DND-41 (cell line): ENCODE results near the gene ARSG.
"Not testable (repeated sequence)": the region's sequence is repeated elsewhere in the genome, so short reads cannot be mapped to it uniquely, and the experiment has no call there.

ENCODE experiments used
- EZH2 ChIP-seq: IDR thresholded peaks from 3 replicates; pipeline ENCODE4 v1.6.1; 2012; ENCODE audit warnings: borderline replicate concordance, low read depth, mild to moderate bottlenecking, moderate library complexity, low read length, inconsistent platforms; ENCODE audit not compliant: severe bottlenecking
- TF ChIP-seq, protein P1 (sequence below): IDR thresholded peaks from 2 replicates; pipeline ENCODE4 v1.5.1; 2012; ENCODE audit warnings: borderline replicate concordance, low read length, moderate library complexity, mild to moderate bottlenecking; ENCODE audit not compliant: poor library complexity, severe bottlenecking; ENCODE audit errors: extremely low read depth

DNA sequence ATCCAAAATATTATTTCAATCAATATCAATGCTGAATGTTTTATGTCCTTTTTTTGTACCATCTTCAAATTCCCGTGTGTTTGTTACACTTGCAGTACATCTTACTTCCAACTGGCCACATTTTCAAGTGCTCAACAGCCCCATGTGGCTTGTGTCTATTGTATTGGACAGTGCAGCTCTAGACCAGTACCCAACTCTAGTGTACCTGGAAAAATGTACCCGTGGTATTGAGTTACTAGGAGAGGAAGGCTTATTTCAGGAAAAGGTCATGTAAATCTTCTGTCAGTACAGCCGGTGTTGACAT is 31.7 kb upstream of the ARSG start:
- TF ChIP-seq, protein P1, sequence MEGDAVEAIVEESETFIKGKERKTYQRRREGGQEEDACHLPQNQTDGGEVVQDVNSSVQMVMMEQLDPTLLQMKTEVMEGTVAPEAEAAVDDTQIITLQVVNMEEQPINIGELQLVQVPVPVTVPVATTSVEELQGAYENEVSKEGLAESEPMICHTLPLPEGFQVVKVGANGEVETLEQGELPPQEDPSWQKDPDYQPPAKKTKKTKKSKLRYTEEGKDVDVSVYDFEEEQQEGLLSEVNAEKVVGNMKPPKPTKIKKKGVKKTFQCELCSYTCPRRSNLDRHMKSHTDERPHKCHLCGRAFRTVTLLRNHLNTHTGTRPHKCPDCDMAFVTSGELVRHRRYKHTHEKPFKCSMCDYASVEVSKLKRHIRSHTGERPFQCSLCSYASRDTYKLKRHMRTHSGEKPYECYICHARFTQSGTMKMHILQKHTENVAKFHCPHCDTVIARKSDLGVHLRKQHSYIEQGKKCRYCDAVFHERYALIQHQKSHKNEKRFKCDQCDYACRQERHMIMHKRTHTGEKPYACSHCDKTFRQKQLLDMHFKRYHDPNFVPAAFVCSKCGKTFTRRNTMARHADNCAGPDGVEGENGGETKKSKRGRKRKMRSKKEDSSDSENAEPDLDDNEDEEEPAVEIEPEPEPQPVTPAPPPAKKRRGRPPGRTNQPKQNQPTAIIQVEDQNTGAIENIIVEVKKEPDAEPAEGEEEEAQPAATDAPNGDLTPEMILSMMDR = not testable (repeated sequence)
- TF ChIP-seq EZH2 = not testable (repeated sequence)
